ENCODE measurements around the gene LSS. TPM values are rescaled to one million over a fixed set of nuclear protein-coding genes. Genes with fewer than 3 reads are reported as not detected.

Gene LSS
- total RNA-seq, 1 experiment from 2014 or later = 101 TPM

GRCh38 chr21:46191257-46191685 is 37.3 kb downstream of the LSS start (continued):
- TF ChIP-seq ARID4B (CRISPR knock-in tag; IDR thresholded peaks at IDR 0.05; ENCODE audit: borderline replicate concordance) (no peak), ZMAT4 (CRISPR knock-in tag; IDR thresholded peaks at IDR 0.05) (no peak), OVOL2 (CRISPR knock-in tag; IDR thresholded peaks at IDR 0.05; ENCODE audit: borderline replicate concordance) (no peak), NFE2L1 (CRISPR knock-in tag; IDR thresholded peaks at IDR 0.05) (no peak), TP53 (CRISPR knock-in tag; IDR thresholded peaks at IDR 0.05) (no peak), ZBTB21 (CRISPR knock-in tag; IDR thresholded peaks at IDR 0.05; ENCODE audit: borderline replicate concordance) (no peak), ZNF416 (CRISPR knock-in tag; IDR thresholded peaks at IDR 0.05) (no peak), RORB (CRISPR knock-in tag; IDR thresholded peaks at IDR 0.05) (no peak), JAZF1 (CRISPR knock-in tag; IDR thresholded peaks at IDR 0.05) (no peak), ZNF423 (CRISPR knock-in tag; IDR thresholded peaks at IDR 0.05) (no peak), NR3C1 (CRISPR knock-in tag; conservative IDR thresholded peaks at IDR 0.05; ENCODE audit: low read depth) (no peak), MYBL2 (CRISPR knock-in tag; IDR thresholded peaks at IDR 0.05) (no peak), ZBTB43 (CRISPR knock-in tag; IDR thresholded peaks at IDR 0.05) (no peak), SP1 (CRISPR knock-in tag; conservative IDR thresholded peaks at IDR 0.05) (no peak), JUN (CRISPR knock-in tag; IDR thresholded peaks at IDR 0.05) (no peak), KAT7 (CRISPR knock-in tag; IDR thresholded peaks at IDR 0.05; ENCODE audit: borderline replicate concordance) (no peak)
- TF ChIP-seq, protein P1, sequence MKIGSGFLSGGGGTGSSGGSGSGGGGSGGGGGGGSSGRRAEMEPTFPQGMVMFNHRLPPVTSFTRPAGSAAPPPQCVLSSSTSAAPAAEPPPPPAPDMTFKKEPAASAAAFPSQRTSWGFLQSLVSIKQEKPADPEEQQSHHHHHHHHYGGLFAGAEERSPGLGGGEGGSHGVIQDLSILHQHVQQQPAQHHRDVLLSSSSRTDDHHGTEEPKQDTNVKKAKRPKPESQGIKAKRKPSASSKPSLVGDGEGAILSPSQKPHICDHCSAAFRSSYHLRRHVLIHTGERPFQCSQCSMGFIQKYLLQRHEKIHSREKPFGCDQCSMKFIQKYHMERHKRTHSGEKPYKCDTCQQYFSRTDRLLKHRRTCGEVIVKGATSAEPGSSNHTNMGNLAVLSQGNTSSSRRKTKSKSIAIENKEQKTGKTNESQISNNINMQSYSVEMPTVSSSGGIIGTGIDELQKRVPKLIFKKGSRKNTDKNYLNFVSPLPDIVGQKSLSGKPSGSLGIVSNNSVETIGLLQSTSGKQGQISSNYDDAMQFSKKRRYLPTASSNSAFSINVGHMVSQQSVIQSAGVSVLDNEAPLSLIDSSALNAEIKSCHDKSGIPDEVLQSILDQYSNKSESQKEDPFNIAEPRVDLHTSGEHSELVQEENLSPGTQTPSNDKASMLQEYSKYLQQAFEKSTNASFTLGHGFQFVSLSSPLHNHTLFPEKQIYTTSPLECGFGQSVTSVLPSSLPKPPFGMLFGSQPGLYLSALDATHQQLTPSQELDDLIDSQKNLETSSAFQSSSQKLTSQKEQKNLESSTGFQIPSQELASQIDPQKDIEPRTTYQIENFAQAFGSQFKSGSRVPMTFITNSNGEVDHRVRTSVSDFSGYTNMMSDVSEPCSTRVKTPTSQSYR (CRISPR knock-in tag; IDR thresholded peaks at IDR 0.05) = no peak

DNA sequence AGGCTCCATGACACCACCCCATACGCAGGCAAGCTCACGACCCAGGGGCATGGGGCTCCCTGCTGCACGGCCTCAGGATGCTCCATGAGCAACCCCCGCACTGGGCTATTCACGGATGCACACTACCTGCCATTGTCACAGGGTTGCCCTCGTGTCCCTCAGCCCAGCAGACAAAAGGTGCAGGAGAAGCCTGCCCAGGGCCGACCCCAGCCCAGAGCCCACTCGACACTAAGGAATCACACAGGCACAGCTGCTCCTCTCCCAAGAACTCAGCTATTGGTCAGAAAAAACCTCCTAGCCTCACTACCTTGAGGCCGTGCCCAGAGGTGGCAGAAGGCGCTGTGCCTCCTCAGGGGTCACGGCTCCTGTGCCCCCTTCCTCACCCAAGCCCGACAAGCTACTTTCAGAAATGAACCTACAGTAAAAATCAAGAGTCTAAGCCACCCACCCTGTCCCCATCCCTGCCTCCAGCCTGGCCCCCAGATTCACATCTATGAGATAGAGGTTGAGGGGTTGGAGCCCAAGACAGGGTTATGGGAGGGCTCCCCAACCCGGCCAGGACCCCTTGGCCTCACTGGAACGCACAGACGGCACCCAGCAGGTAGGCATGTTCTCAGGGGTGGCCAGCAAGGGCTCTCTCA is 38.0 kb downstream of the LSS start:
- no peak overlapping the region for H3K27ac Mint-ChIP-seq
- peaks cover 6% of the 10 kb centered on the region; the same call in 1 of the 2 replicates for H3K9me3 Mint-ChIP-seq
- peaks cover 37% of the 10 kb centered on the region for H3K36me3 Mint-ChIP-seq
- peaks cover 17% of the 10 kb centered on the region for H3K4me1 Mint-ChIP-seq
- H3K27me3 Mint-ChIP-seq (ENCODE audit: low read depth) = no peaks in the 10 kb centered on the region
- TF ChIP-seq NR1H2 (CRISPR knock-in tag; IDR thresholded peaks at IDR 0.05) = no peak
- TF ChIP-seq, protein P2, sequence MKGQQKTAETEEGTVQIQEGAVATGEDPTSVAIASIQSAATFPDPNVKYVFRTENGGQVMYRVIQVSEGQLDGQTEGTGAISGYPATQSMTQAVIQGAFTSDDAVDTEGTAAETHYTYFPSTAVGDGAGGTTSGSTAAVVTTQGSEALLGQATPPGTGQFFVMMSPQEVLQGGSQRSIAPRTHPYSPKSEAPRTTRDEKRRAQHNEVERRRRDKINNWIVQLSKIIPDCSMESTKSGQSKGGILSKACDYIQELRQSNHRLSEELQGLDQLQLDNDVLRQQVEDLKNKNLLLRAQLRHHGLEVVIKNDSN (CRISPR knock-in tag; IDR thresholded peaks at IDR 0.05) = no peak
- no peak for TF ChIP-seq ESRRA (CRISPR knock-in tag; IDR thresholded peaks at IDR 0.05; ENCODE audit: borderline replicate concordance)
- POLR2A ChIA-PET = interaction anchor here (0.6 kb wide), 1 partner anchor 1261 kb away, joined by 3 read pairs; no protein-coding TSS in a partner anchor
- ATAC-seq = no peak
- CTCF ChIA-PET = interaction anchor here (2.2 kb wide), 1 partner anchor 48 kb away, joined by 7 read pairs; no protein-coding TSS in a partner anchor
- no peak for DNase-seq (ENCODE audit: low spot score)
- H3K4me3 Mint-ChIP-seq = no peak overlapping the region

Data from WTC11 (cell line).